VCaP (cell line): ENCODE data around the gene SLC17A8.

Experiments
- H3K27ac ChIP-seq: fragments of 450-650 bp; 2 replicates; pipeline ENCODE4 v1.5.1; 2017
- TF ChIP-seq, protein P1 (sequence below): fragments of 450-650 bp; conservative IDR thresholded peaks from 2 replicates; pipeline ENCODE4 v1.5.1; 2017; ENCODE audit warnings: mild to moderate bottlenecking, moderate library complexity

The SLC17A8 gene

DNA sequence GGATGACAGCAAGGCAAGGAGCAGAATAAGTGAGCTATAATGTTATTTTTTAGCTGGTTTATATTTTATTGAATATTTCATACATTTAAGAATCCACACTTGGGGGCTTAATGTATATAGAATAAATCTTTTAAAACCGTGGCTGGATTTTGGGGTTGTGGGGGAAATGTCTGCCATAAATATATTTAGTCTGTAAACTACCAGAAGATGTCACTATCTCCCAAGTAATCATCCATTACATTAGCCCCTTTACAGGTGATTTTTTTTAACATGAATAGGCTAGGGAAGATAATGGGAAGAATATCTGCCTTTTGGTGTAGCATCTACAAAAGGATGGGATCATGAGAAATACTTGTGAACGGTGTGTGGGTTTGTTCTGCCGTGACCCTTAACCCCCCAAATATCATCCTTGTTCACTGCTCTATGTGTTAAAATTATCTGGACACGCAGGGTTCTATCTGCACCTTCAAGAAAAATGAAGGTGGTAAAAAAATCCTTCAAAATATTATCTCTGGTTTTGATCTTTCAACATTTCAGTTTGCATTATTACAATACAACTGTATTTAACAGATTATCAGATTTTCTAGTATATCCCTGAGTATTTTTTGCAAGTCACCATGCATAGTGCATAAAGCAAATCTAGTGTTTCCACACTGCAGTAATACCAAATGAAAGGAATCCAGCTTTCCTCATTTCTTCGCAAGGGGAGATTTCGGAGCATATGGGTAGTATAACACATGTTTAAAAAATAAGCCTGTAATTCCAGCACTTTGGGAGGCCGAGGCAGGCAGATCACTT lies 8.0 kb upstream of the SLC17A8 start:
- no peak overlapping the region for H3K27ac ChIP-seq
- TF ChIP-seq, protein P1, sequence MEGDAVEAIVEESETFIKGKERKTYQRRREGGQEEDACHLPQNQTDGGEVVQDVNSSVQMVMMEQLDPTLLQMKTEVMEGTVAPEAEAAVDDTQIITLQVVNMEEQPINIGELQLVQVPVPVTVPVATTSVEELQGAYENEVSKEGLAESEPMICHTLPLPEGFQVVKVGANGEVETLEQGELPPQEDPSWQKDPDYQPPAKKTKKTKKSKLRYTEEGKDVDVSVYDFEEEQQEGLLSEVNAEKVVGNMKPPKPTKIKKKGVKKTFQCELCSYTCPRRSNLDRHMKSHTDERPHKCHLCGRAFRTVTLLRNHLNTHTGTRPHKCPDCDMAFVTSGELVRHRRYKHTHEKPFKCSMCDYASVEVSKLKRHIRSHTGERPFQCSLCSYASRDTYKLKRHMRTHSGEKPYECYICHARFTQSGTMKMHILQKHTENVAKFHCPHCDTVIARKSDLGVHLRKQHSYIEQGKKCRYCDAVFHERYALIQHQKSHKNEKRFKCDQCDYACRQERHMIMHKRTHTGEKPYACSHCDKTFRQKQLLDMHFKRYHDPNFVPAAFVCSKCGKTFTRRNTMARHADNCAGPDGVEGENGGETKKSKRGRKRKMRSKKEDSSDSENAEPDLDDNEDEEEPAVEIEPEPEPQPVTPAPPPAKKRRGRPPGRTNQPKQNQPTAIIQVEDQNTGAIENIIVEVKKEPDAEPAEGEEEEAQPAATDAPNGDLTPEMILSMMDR: peak; percentile 73

DNA sequence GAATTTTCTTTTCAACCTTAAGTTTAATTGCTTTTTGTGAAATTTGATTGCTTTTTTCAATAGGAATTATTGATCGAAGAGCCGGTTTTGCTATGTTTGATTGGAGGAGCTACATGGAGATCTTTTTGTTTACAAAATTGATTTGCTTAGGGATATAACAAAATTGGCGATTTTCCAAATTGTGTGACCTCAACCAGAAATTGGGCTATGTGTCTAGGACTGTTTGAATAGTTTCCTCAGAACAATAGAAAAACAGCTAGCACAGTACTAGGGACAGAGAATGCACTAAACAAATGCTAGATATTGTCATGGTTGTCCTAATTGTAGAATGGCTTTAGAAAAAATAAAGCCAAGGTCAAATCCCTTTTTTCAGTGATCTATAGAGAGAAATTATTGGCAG lies 2.4 kb downstream of the SLC17A8 start:
- TF ChIP-seq, protein P1: no peak
- H3K27ac ChIP-seq: no peak overlapping the region

DNA sequence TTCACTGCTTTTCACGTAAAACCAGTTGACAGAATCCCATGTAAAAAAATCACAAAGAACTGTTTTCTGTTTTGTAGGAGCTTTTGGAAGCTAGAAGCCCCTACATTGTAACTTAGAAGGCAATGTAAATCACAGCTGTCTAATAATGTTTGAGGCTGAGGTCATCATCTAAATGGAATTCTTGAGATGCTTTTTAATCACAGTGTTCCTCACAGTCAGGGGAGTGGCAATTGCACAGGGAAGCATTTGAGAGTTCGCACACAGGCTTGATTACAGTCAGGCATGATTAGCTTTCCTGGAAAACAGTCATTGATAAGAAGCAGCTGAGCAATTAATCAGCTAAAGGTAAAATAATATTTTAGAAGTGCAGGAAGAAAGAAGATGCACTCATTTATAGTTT lies 2.9 kb downstream of the SLC17A8 start:
- no peak overlapping the region for H3K27ac ChIP-seq
- TF ChIP-seq, protein P1: no peak

DNA sequence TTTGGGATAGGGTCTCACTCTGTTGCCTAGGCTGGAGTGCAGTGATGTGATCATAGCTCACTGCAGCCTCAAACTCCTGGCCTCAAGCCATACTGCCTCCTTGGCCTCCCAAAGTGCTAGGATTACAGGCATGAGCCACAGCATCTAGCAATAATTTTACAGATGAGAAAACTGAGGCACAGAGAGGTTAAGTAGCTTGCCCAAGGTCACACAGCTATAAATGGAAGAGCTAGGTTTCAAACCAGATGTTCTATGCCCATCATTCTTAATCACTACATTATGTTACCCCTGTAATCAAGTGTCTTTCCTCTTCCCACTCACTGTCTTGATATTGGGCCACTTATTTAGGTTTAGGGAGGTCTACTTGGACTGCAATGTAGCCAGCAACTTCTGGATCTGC lies 3.6 kb downstream of the SLC17A8 start:
- TF ChIP-seq, protein P1: no peak
- no peak overlapping the region for H3K27ac ChIP-seq

DNA sequence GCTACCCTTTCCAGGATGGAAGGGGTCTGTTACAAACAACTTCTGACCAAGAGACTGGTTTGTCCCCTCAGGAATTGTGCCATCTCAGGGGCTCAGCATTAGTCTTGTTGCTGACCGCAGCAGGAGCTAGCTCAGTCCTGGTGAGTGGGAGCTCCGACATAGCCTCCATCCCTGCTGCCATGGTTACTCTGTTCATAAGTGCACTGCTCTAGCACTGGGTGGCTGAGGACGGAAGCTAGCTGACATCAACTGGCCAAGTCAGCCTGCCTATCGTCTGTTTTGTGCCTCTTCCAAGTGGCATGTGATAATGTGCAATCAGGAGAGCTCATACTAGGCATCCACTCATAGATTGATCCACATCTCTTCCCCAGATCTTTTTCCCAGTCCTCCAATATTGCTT lies 7.5 kb downstream of the SLC17A8 start:
- H3K27ac ChIP-seq: no peak overlapping the region
- TF ChIP-seq, protein P1: no peak

DNA sequence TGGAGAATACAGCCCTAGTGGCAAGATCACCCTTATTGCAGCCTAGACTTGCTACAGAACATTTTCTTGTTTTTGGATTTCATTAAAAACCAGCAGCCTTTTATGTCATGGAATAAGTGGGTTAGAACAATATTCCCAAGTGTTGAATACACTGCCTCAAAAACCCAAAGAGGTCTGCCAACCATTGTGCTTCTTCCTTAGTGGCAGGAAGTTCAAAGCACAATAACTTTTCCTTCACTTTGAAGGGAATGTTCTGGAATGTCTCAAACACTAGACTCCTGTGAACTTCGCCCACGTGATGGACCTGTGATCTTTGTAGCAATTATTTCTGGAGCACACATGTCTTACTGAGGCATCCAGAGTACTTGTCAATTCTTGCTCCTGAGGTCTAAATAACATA lies 8.5 kb downstream of the SLC17A8 start:
- no peak overlapping the region for H3K27ac ChIP-seq
- TF ChIP-seq, protein P1: no peak

DNA sequence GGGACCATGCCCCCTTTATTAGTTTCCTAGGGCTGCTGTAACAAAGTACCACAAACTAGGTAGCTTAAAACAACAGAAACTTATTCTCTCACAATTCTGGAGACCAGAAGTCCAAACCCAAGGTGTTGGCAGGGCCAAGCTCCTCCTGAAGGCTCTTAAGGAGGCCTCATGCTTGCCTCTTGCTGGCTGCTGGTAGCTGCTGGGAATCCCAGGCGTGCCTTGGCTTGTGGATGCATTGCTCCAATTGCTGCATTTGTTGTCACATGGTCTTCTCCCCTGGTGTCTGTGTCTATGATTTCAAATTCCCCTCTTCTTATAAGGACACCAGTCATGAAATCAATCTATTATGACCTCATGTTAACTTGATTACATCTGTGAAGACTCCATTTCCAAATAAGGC lies 11.2 kb downstream of the SLC17A8 start:
- TF ChIP-seq, protein P1: no peak
- H3K27ac ChIP-seq: no peak overlapping the region
